Mammary epithelial cell (primary cell): Measurements from ENCODE around the gene RAG1.

Experiments
- CTCF ChIP-seq, 2 donors: IDR thresholded peaks in 1 of 2; conservative IDR thresholded peaks in 1 of 2; 2 replicates each; pipeline ENCODE4 v1.5.1; 2011 to 2012; ENCODE audit warnings: inconsistent platforms in 2 of 2, low read length in 2 of 2, mild to moderate bottlenecking in 2 of 2, control low read depth in 1 of 2, low read depth in 1 of 2; ENCODE audit not compliant: insufficient read depth in 1 of 2; ENCODE audit errors: extremely low read depth in 1 of 2
- EZH2 ChIP-seq: IDR thresholded peaks from 2 replicates; pipeline ENCODE4 v1.6.1; 2012; ENCODE audit warnings: low read length, inconsistent platforms, borderline replicate concordance

GRCh38 chr11:36565031-36565610 lies 2.7 kb upstream of the RAG1 start:
- TF ChIP-seq EZH2, result no peak
- TF ChIP-seq CTCF (conservative IDR thresholded peaks at IDR 0.05 in 1 of 2, IDR thresholded peaks at IDR 0.05 in 1 of 2; ENCODE audit: extremely low read depth in 1 of 2, insufficient read depth in 1 of 2, low read depth in 1 of 2, low read length in 2 of 2), result no peak
